ENCODE results near the gene UFC1. TPM values are rescaled to one million over a fixed set of nuclear protein-coding genes. Genes with fewer than 3 reads are reported as not detected.
"Not testable (repeated sequence)": the region's sequence is repeated elsewhere in the genome, so short reads cannot be mapped to it uniquely, and the experiment has no call there.

Gene UFC1
- total RNA-seq, 4 donors from 2014 or later, result 60.5 to 83.7 (median 72.8) TPM

DNA sequence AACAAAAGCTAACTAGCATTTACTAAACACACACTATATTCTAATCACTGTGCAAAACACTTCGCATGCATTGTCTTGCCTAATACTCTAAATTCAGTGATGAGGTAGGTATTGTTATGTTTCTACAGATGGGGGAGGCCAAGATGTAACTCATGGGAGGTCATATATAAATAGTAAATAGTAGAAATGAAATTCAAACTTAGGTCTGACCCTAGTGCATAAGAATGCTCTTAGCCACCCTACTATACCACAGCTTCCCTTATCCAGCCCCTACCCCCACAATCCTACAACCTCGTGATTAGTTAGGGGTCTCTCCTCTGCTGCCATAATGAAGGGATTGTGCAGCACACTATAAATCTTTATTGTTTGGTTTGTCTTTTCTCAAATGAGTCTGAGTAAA is 39.2 kb upstream of the UFC1 start:
- WGBS, 2 donors (ENCODE audit: low coverage in 1 of 2), result 60 to 80% methylated on average over 2 of the region's 2 CpGs
- H3K4me3 ChIP-seq, result no peak overlapping the region
- no peaks in the 10 kb centered on the region for H3K9me3 ChIP-seq
- no peaks in the 10 kb centered on the region for H3K27me3 ChIP-seq
- TF ChIP-seq POLR2A (IDR thresholded peaks at IDR 0.05) (no peak), POLR2AphosphoS5 (IDR thresholded peaks at IDR 0.05) (no peak), EP300 (IDR thresholded peaks at IDR 0.05) (no peak)
- TF ChIP-seq, protein P1, sequence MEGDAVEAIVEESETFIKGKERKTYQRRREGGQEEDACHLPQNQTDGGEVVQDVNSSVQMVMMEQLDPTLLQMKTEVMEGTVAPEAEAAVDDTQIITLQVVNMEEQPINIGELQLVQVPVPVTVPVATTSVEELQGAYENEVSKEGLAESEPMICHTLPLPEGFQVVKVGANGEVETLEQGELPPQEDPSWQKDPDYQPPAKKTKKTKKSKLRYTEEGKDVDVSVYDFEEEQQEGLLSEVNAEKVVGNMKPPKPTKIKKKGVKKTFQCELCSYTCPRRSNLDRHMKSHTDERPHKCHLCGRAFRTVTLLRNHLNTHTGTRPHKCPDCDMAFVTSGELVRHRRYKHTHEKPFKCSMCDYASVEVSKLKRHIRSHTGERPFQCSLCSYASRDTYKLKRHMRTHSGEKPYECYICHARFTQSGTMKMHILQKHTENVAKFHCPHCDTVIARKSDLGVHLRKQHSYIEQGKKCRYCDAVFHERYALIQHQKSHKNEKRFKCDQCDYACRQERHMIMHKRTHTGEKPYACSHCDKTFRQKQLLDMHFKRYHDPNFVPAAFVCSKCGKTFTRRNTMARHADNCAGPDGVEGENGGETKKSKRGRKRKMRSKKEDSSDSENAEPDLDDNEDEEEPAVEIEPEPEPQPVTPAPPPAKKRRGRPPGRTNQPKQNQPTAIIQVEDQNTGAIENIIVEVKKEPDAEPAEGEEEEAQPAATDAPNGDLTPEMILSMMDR (IDR thresholded peaks at IDR 0.05), result no peak
- peaks cover 0 to 13% of the 10 kb centered on the region in 2 donors for H3K36me3 ChIP-seq
- H3K4me1 ChIP-seq, result peaks cover 9 to 64% (median 31%) of the 10 kb centered on the region in 3 donors
- ATAC-seq, result no peak
- no peak overlapping the region for H3K27ac ChIP-seq

DNA sequence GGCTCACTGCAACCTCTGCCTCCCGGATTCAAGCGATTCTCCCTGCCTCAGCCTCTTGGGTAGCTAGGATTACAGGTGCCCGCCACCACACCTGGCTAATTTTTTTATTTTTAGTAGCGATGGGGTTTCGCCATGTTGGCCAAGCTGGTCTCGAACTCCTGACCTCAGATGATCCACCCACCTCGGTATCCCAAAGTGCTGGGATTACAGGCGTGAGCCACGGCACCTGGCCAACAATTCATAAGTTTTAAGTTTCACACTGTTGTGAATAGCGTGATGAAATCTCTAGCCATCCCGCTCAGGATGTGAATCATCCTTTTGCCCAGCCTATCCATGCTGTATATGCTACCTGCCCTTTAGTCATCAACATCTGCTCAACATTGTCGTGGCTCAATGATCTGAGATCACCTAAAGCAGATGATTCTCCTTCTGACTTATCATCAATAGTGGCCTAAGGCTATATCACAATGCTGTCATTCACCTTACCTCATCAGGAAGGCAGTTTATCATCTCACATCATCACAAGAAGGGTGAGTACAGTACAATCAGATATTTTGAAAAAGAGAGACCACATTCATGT is 38.6 kb upstream of the UFC1 start:
- TF ChIP-seq EP300 (IDR thresholded peaks at IDR 0.05) (no peak), POLR2AphosphoS5 (IDR thresholded peaks at IDR 0.05) (no peak), POLR2A (IDR thresholded peaks at IDR 0.05) (no peak)
- TF ChIP-seq, protein P1 (IDR thresholded peaks at IDR 0.05), result no peak
- Histone ChIP-seq H3K4me3 (no peak overlapping the region), H3K27me3 (no peaks in the 10 kb centered on the region), H3K27ac (no peak overlapping the region), H3K4me1 (peaks cover 11 to 71% (median 34%) of the 10 kb centered on the region in 3 donors), H3K36me3 (peaks cover 0 to 13% of the 10 kb centered on the region in 2 donors), H3K9me3 (no peaks in the 10 kb centered on the region)
- 89 to 100% methylated on average over 2 to 12 of the region's 12 CpGs for WGBS, 2 donors (ENCODE audit: low coverage in 1 of 2)
- no peak for ATAC-seq

DNA sequence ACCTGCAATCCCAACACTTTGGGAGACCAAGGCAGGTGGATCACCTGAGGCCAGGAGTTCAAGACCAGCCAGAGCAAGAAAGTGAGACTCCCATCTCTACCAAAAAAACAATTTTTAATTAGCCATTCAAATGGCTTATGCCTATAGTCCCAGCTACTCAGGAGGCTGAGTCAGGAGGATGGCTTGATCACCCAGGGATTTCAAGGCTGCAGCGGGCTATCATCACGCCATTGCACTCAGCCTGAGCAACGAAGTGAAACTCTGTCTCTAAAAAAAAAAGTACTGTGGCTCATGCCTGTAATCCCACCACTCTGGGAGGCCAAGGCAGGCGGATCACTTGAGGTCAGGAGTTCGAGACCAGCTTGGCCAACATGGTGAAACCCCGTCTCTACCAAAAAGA is 37.8 kb upstream of the UFC1 start:
- 81 to 86% methylated on average over 3 to 6 of the region's 6 CpGs for WGBS, 2 donors (ENCODE audit: low coverage in 1 of 2)
- not testable (repeated sequence) for H3K9me3 ChIP-seq, H3K27ac ChIP-seq, H3K27me3 ChIP-seq, H3K4me3 ChIP-seq, ATAC-seq
- peaks cover 11 to 78% (median 34%) of the 10 kb centered on the region in 3 donors for H3K4me1 ChIP-seq
- peaks cover 0 to 20% of the 10 kb centered on the region in 2 donors for H3K36me3 ChIP-seq

DNA sequence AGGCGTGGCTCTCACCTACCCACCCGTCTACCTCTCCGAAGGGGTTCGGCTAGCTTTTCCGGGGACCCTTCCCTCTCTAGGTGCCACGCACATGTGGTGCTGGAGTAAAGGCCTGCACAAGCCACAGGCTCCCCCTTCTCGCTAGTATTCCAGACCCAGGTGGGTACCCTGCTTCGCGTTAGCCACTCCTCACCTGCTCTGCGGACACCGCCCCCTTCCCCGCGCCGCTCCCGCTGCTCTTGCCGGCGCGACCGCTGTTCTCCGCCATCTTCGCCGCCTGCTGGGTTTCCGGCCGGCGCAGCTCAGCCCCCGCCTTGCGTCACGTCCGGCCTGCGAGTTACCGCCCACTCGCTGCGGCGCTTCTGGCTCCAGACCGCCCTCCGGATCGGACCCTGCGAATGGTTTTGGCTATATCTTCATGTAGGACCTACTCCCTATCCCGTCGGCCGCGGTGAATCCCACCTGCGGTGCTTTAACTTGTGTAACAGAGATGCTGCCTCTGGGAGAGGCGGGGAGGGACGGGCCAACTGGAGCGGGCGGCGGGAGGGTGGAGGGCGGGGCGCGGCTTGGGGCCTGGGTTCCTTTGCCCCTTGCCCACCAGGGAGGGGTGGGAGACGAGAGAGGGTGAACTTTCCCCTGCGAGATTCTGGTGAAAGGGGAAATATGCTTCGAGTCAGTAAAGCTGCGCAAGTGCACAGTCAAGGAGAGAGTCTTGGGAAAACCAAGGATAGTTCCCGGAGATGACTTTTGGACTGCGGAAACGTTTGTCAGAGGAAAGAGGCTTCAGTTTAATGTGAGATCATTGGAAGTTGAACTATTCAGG is 35.8 kb upstream of the UFC1 start, which contains the start of the genes NIT1 and PFDN2:
NIT1 (plus strand) TSS at position 347 of the 823 bp plus-strand sequence; CDS start at position 419, 72 bp downstream.
PFDN2 (minus strand) TSS at position 279 of the 823 bp plus-strand sequence; CDS start at position 268, 11 bp downstream.
- peak; percentile 92 for ATAC-seq
- peak within 1 kb of the TSS; percentile 88 to 98 (median 92) for H3K27ac ChIP-seq
- no peaks in the 10 kb centered on the region for H3K27me3 ChIP-seq
- peaks cover 0 to 40% of the 10 kb centered on the region in 2 donors for H3K36me3 ChIP-seq
- peak within 1 kb of the TSS; percentile 87 to 96 for H3K4me3 ChIP-seq
- no peaks in the 10 kb centered on the region for H3K9me3 ChIP-seq
- TF ChIP-seq POLR2AphosphoS5 (IDR thresholded peaks at IDR 0.05) (peak; percentile 98), POLR2A (IDR thresholded peaks at IDR 0.05) (peak; percentile 84 to 89), EP300 (IDR thresholded peaks at IDR 0.05) (no peak)
- TF ChIP-seq, protein P1 (IDR thresholded peaks at IDR 0.05), result peak in 2 of 4 experiments; percentile 11 to 36
- WGBS, 2 donors (ENCODE audit: low coverage in 1 of 2), result 0 to 1% methylated on average over 7 to 26 of the region's 58 CpGs
- H3K4me1 ChIP-seq, result peaks cover 11 to 76% (median 34%) of the 10 kb centered on the region in 3 donors

DNA sequence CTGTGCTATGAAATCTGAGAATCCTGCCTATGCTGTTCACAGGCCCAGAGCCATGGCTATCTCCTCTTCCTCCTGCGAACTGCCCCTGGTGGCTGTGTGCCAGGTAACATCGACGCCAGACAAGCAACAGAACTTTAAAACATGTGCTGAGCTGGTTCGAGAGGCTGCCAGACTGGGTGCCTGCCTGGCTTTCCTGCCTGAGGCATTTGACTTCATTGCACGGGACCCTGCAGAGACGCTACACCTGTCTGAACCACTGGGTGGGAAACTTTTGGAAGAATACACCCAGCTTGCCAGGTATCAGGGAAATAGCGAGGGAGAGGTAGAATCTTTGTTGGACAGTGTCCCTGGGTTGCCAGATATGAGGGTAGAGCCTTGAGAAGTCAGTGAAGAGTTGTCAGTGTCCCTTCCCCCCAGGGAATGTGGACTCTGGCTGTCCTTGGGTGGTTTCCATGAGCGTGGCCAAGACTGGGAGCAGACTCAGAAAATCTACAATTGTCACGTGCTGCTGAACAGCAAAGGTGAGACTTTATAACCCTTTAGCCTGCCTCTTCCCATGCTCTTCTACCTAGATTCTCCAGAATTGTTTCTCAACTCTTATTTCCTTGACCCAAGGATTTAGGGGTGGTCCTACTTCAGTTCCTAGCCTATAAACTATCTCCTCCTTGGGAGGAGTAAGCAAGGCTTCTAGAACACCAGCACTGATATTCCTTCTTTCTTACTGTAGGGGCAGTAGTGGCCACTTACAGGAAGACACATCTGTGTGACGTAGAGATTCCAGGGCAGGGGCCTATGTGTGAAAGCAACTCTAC is 34.5 kb upstream of the UFC1 start:
- Histone ChIP-seq H3K36me3 (peaks cover 0 to 51% of the 10 kb centered on the region in 2 donors), H3K4me3 (peak overlapping the region in 1 of 2 donors; percentile 96), H3K27ac (peak overlapping the region; percentile 36 to 93 (median 89)), H3K4me1 (peaks cover 11 to 63% (median 34%) of the 10 kb centered on the region in 3 donors), H3K27me3 (no peaks in the 10 kb centered on the region), H3K9me3 (no peaks in the 10 kb centered on the region)
- ATAC-seq, result peak; percentile 52
- TF ChIP-seq, protein P1 (IDR thresholded peaks at IDR 0.05), result peak in 3 of 4 experiments; percentile 13 to 59 (median 30)
- TF ChIP-seq POLR2AphosphoS5 (IDR thresholded peaks at IDR 0.05) (peak; percentile 25), POLR2A (IDR thresholded peaks at IDR 0.05) (no peak), EP300 (IDR thresholded peaks at IDR 0.05) (no peak)
- 26 to 47% methylated on average over 4 to 10 of the region's 10 CpGs for WGBS, 2 donors (ENCODE audit: low coverage in 1 of 2)

Data from gastroesophageal sphincter (tissue), 4 donors.